ENCODE measurements around the gene RARRES1. TPM values are rescaled to one million over a fixed set of nuclear protein-coding genes. Genes with fewer than 3 reads are reported as not detected.

Gene RARRES1
- total and polyA plus RNA-seq, 2 experiments from 2014 or later = 0.10 to 0.82 TPM

DNA sequence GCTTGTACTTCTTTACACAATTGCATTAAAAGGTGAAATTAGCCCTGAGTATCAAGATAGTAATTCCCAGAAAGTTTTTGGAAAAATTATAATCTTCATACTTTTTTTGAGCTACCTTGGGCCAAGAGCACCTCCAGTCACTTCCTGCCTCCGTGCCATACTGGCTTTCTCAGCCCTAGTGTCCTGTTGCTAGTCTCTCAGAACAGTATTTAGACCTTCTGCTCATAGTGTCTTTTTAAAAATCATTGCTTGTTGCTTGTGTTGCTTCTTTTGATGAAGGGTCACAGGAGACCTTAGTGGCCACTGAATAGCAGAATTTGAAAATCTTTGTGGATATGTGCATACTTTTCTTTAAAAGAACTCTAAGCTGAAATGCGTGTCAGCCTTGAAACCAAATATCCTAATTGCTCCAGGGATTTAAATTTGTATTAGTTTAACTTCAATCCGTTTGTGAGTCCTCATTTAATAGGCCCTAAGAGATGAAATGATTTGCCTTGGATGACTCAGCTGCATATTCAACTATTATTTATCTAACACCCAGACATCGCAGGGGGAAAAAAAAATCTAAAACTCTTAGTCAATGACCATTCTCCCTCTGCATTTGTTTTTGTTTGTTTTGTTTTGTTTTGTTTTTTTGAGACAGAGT, 30.7 kb downstream of the RARRES1 start:
- Histone ChIP-seq H3K79me2 (replicated peaks; ENCODE audit: insufficient read depth) (no peaks in the 10 kb centered on the region), H3K4me3 (no peak overlapping the region), H3K27ac (ENCODE audit: low read depth) (no peak overlapping the region), H3K27me3 (ENCODE audit: insufficient read depth) (no peaks in the 10 kb centered on the region), H3K9me2 (ENCODE audit: insufficient read depth) (no peaks in the 10 kb centered on the region), H3K36me3 (ENCODE audit: insufficient read depth) (no peaks in the 10 kb centered on the region), H3K4me2 (no peak overlapping the region), H2AFZ (no peak overlapping the region), H3F3A (replicated peaks; ENCODE audit: low read depth) (no peaks in the 10 kb centered on the region), H4K20me1 (replicated peaks; ENCODE audit: insufficient read depth) (no peaks in the 10 kb centered on the region; the same call in 1 of the 2 replicates), H3K4me1 (ENCODE audit: insufficient read depth) (no peaks in the 10 kb centered on the region)
- no peaks in the 10 kb centered on the region for H3K4me1 Mint-ChIP-seq
- no peaks in the 10 kb centered on the region for H3K36me3 Mint-ChIP-seq (ENCODE audit: low read depth)
- no peaks in the 10 kb centered on the region for H3K9me3 Mint-ChIP-seq
- H3K27me3 Mint-ChIP-seq (ENCODE audit: insufficient read depth, low read depth, poor library complexity) = no peaks in the 10 kb centered on the region
- TF ChIP-seq EZH2 (IDR thresholded peaks at IDR 0.05; ENCODE audit: low read depth, unreplicated experiment) (no peak), NANOG (IDR thresholded peaks at IDR 0.05; ENCODE audit: borderline replicate concordance) (no peak), CTCF (conservative IDR thresholded peaks at IDR 0.05; ENCODE audit: low read depth in 2 of 2) (no peak), CREB1 (CRISPR knock-in tag; IDR thresholded peaks at IDR 0.05; ENCODE audit: low read depth) (no peak), STAT1 (IDR thresholded peaks at IDR 0.05; ENCODE audit: unreplicated experiment) (no peak), ZNF331 (CRISPR knock-in tag; IDR thresholded peaks at IDR 0.05; ENCODE audit: low read depth) (no peak), POLR2AphosphoS5 (IDR thresholded peaks at IDR 0.05; ENCODE audit: low read depth) (no peak), ZNF114 (CRISPR knock-in tag; IDR thresholded peaks at IDR 0.05) (no peak), EZH2phosphoT487 (IDR thresholded peaks at IDR 0.05; ENCODE audit: unreplicated experiment) (no peak), ZNF462 (CRISPR knock-in tag; IDR thresholded peaks at IDR 0.05) (no peak), JUNB (IDR thresholded peaks at IDR 0.05; ENCODE audit: unreplicated experiment) (no peak)
- TF ChIP-seq, protein P1, sequence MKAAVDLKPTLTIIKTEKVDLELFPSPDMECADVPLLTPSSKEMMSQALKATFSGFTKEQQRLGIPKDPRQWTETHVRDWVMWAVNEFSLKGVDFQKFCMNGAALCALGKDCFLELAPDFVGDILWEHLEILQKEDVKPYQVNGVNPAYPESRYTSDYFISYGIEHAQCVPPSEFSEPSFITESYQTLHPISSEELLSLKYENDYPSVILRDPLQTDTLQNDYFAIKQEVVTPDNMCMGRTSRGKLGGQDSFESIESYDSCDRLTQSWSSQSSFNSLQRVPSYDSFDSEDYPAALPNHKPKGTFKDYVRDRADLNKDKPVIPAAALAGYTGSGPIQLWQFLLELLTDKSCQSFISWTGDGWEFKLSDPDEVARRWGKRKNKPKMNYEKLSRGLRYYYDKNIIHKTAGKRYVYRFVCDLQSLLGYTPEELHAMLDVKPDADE (IDR thresholded peaks at IDR 0.05) = no peak
- TF ChIP-seq, protein P2, sequence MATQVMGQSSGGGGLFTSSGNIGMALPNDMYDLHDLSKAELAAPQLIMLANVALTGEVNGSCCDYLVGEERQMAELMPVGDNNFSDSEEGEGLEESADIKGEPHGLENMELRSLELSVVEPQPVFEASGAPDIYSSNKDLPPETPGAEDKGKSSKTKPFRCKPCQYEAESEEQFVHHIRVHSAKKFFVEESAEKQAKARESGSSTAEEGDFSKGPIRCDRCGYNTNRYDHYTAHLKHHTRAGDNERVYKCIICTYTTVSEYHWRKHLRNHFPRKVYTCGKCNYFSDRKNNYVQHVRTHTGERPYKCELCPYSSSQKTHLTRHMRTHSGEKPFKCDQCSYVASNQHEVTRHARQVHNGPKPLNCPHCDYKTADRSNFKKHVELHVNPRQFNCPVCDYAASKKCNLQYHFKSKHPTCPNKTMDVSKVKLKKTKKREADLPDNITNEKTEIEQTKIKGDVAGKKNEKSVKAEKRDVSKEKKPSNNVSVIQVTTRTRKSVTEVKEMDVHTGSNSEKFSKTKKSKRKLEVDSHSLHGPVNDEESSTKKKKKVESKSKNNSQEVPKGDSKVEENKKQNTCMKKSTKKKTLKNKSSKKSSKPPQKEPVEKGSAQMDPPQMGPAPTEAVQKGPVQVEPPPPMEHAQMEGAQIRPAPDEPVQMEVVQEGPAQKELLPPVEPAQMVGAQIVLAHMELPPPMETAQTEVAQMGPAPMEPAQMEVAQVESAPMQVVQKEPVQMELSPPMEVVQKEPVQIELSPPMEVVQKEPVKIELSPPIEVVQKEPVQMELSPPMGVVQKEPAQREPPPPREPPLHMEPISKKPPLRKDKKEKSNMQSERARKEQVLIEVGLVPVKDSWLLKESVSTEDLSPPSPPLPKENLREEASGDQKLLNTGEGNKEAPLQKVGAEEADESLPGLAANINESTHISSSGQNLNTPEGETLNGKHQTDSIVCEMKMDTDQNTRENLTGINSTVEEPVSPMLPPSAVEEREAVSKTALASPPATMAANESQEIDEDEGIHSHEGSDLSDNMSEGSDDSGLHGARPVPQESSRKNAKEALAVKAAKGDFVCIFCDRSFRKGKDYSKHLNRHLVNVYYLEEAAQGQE (IDR thresholded peaks at IDR 0.05; ENCODE audit: unreplicated experiment) = no peak
- H3K27ac Mint-ChIP-seq = peak overlapping the region; percentile 71
- no peak overlapping the region for H3K4me3 Mint-ChIP-seq
- ATAC-seq (no peak), DNase-seq (ENCODE audit: low spot score) (no peak)

Data from GM23338 (cell line).